ENCODE measurements around the gene SPRY2.

The SPRY2 gene

DNA sequence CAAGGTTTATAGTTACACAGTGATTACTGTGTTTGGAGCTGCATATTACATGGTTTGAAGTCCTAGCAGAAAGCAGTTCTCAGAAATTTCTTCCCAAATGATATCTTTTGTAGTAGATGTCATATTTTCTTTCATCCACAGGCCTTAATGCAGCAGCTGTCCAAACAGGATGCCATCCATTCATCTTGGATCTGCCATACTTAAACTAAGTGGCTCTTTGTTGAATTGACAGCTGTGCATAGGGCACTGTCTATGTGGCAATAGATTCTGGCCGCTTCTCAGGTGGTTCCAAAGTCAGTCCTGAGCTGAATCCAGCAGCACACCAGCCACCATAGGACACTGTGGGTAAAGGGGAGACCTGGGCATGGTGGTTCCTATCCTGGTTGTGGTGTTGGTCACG is 41.6 kb upstream of the SPRY2 start:
- TF ChIP-seq, protein P1, sequence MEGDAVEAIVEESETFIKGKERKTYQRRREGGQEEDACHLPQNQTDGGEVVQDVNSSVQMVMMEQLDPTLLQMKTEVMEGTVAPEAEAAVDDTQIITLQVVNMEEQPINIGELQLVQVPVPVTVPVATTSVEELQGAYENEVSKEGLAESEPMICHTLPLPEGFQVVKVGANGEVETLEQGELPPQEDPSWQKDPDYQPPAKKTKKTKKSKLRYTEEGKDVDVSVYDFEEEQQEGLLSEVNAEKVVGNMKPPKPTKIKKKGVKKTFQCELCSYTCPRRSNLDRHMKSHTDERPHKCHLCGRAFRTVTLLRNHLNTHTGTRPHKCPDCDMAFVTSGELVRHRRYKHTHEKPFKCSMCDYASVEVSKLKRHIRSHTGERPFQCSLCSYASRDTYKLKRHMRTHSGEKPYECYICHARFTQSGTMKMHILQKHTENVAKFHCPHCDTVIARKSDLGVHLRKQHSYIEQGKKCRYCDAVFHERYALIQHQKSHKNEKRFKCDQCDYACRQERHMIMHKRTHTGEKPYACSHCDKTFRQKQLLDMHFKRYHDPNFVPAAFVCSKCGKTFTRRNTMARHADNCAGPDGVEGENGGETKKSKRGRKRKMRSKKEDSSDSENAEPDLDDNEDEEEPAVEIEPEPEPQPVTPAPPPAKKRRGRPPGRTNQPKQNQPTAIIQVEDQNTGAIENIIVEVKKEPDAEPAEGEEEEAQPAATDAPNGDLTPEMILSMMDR (IDR thresholded peaks at IDR 0.05; ENCODE audit: low read depth, low read length, missing control alignments) = no peak
- no peak for DNase-seq (ENCODE audit: low read depth)
- H3K4me3 ChIP-seq (ENCODE audit: low read depth, low read length) = no peak overlapping the region

DNA sequence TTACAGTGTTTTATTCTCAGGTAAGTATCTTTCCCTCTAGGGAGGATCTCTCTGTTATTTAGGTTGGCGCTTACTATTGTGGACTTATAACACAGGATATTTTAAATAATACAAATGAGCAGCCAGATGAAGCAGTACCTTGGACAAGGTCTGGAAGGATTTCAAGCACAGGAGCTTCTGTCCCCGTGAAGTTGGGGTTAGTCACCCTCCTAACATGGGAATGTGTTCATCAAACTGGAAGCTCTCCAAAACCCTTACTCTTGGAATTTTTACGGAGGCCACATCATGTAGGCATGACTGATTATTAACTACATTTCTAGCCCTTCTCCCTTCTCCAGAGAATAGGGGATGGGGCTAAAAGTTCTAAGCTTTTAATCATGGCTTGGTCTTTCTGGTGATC is 38.3 kb upstream of the SPRY2 start:
- TF ChIP-seq, protein P1 (IDR thresholded peaks at IDR 0.05; ENCODE audit: low read depth, low read length, missing control alignments) = no peak
- DNase-seq (ENCODE audit: low read depth) = no peak
- no peak overlapping the region for H3K4me3 ChIP-seq (ENCODE audit: low read depth, low read length)

DNA sequence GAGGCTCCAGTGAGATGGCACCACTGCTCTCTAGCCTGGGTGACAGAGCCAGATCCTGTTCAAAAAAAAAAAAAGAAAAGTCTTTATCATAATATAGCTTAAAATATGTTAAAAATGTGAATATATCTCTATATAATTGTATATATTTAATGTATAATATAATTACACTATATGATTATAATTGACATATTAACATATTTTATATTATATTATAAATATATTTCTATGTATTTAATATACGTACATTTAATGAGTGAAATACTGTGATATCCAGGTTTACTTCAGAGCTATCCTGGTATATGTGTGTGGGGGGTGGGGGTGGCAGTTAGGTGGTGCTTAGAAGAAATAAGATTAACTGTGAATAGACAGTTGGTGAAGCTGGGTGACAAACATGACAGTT is 35.6 kb upstream of the SPRY2 start:
- no peak overlapping the region for H3K4me3 ChIP-seq (ENCODE audit: low read depth, low read length)
- TF ChIP-seq, protein P1 (IDR thresholded peaks at IDR 0.05; ENCODE audit: low read depth, low read length, missing control alignments) = no peak
- DNase-seq (ENCODE audit: low read depth) = no peak

DNA sequence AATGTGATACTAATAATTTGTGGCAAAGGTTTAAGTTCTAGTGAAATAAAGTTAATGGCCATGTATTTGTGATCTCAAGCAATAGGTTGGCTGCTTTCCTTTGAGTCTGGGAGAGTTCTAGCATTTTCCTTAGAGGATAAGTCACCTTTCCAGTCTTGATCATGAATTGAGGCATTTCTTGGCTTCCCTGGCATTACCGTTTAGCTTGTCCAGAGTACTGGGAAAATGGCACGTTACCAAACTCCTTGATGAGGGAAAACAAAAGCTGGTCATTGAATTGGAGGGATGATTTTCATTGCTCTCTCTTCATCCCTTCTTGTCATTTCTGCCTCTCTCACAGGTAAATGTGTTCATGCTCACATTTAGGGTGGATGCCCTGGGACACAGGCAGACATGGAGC is 34.0 kb upstream of the SPRY2 start:
- DNase-seq (ENCODE audit: low read depth) = no peak
- no peak overlapping the region for H3K4me3 ChIP-seq (ENCODE audit: low read depth, low read length)
- TF ChIP-seq, protein P1 (IDR thresholded peaks at IDR 0.05; ENCODE audit: low read depth, low read length, missing control alignments) = no peak

DNA sequence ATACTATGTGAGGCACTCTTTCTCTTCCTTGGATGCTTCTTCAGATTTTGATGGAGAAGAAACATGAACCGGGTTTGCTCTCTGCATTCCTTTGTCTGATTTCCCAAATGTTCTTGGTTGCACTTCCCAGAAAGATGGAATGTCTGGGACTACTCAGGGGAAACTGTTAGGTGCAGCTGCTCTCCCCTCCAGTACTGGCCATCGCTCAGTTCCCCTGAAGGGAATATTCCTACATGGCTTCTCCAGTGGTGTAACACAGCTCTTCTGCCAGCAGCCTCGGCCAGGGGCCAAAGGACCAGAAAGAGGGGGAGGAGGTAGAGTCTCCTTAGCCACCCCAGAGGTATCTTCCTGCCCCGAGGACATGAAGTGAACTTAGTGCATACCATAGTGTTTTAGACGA is 33.5 kb upstream of the SPRY2 start:
- no peak overlapping the region for H3K4me3 ChIP-seq (ENCODE audit: low read depth, low read length)
- TF ChIP-seq, protein P1 (IDR thresholded peaks at IDR 0.05; ENCODE audit: low read depth, low read length, missing control alignments) = no peak
- DNase-seq (ENCODE audit: low read depth) = no peak

DNA sequence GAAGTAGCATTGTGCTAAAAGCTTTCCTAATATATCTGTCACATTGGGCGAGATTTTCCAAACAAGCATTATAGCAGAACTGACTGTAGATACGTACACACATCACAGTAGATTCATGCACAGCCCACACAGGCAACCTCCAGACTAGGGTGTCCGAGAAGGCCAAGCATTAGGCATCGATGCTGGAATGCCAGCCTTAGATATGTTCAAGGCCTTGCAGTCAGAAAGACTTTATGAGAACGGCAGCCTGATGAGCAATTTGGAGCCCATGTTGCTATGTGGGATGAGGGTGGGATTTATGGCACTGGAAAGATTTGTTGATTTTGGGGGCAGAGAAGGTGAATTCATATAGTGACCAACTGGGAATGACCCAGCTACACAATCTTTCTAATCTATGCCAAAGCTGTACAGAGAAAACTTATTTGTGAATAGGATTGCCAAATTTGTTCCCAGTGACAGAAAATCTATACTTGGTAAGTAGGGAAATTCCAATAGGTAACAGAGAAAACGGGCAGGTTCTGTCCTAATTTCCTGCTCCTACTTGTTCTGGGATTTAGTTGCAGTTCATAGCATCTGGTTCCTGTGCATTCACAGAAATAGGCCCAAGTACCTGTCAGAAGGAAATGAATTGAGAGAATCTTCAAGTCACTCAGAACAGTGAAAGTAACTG is 31.0 kb upstream of the SPRY2 start:
- H3K4me3 ChIP-seq (ENCODE audit: low read depth, low read length) = no peak overlapping the region
- no peak for DNase-seq (ENCODE audit: low read depth)
- TF ChIP-seq, protein P1 (IDR thresholded peaks at IDR 0.05; ENCODE audit: low read depth, low read length, missing control alignments) = no peak

DNA sequence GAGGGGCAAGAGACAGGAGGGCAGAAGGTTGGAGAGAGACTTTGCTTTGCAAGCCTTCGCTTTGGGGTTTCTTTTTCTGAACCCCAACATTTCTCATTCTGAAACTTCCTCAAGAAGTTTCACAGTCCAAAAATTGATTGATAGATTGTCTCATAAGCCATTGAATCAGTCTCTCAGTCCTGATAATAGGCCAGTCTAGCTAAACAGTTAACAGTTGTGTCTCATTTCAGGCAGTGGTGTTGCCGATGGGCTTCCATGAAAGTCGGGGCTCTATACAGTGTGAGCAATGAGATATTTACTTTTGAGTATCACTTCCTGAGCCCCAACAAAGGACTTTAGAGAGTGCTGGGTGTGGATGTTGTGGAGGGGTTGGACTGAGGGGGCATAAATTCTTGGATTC is 26.5 kb upstream of the SPRY2 start:
- TF ChIP-seq, protein P1 (IDR thresholded peaks at IDR 0.05; ENCODE audit: low read depth, low read length, missing control alignments) = no peak
- no peak overlapping the region for H3K4me3 ChIP-seq (ENCODE audit: low read depth, low read length)

More for the DNA sequence above, 26.5 kb upstream of the SPRY2 start:
- DNase-seq (ENCODE audit: low read depth) = no peak
